Dendritic cell treated with granulocyte-macrophage colony-stimulating factor and Interleukin-4, amounts not matched to agents 40 ng/mL and 50 ng/mL, for 4 days (primary cell): Measurements from ENCODE around the gene GOLGA6L6.
"Not testable (repeated sequence)": the region's sequence is repeated elsewhere in the genome, so short reads cannot be mapped to it uniquely, and the experiment has no call there.

Source experiments
- H3K27ac Mint-ChIP-seq: one replicate; pipeline ENCODE4 v1.8.0; 2022; ENCODE audit warnings: mild to moderate bottlenecking, mixed read lengths
- H3K27me3 Mint-ChIP-seq: one replicate; pipeline ENCODE4 v1.8.0; 2022; ENCODE audit warnings: mild to moderate bottlenecking, mixed read lengths
- H3K36me3 Mint-ChIP-seq: one replicate; pipeline ENCODE4 v1.8.0; 2022; ENCODE audit warnings: low read depth, mixed read lengths
- H3K4me1 Mint-ChIP-seq: one replicate; pipeline ENCODE4 v1.8.0; 2022; ENCODE audit warnings: low read depth, mixed read lengths
- H3K4me3 Mint-ChIP-seq: one replicate; pipeline ENCODE4 v1.8.0; 2022; ENCODE audit warnings: mild to moderate bottlenecking, moderate library complexity, mixed read lengths
- H3K9me3 Mint-ChIP-seq: one replicate; pipeline ENCODE4 v1.8.0; 2022; ENCODE audit warnings: mixed read lengths
- intact Hi-C: fragments of 100-400 bp; cut with micrococcal nuclease; formaldehyde crosslinking; loops from one replicate; pipeline ENCODE4 v1.15.0; 2022

Gene GOLGA6L6

GRCh38 chr15:20492598-20492997 is 49.0 kb downstream of the GOLGA6L6 start:
- H3K27me3 Mint-ChIP-seq, H3K36me3 Mint-ChIP-seq, H3K4me3 Mint-ChIP-seq, H3K9me3 Mint-ChIP-seq, intact Hi-C loops, H3K4me1 Mint-ChIP-seq, H3K27ac Mint-ChIP-seq: not testable (repeated sequence)

GRCh38 chr15:20489320-20489719 is 52.3 kb downstream of the GOLGA6L6 start:
- H3K4me1 Mint-ChIP-seq, H3K27ac Mint-ChIP-seq, H3K4me3 Mint-ChIP-seq, H3K9me3 Mint-ChIP-seq, H3K27me3 Mint-ChIP-seq, intact Hi-C loops, H3K36me3 Mint-ChIP-seq: not testable (repeated sequence)
